ENCODE results near the gene TMPRSS3.

Gene TMPRSS3

DNA sequence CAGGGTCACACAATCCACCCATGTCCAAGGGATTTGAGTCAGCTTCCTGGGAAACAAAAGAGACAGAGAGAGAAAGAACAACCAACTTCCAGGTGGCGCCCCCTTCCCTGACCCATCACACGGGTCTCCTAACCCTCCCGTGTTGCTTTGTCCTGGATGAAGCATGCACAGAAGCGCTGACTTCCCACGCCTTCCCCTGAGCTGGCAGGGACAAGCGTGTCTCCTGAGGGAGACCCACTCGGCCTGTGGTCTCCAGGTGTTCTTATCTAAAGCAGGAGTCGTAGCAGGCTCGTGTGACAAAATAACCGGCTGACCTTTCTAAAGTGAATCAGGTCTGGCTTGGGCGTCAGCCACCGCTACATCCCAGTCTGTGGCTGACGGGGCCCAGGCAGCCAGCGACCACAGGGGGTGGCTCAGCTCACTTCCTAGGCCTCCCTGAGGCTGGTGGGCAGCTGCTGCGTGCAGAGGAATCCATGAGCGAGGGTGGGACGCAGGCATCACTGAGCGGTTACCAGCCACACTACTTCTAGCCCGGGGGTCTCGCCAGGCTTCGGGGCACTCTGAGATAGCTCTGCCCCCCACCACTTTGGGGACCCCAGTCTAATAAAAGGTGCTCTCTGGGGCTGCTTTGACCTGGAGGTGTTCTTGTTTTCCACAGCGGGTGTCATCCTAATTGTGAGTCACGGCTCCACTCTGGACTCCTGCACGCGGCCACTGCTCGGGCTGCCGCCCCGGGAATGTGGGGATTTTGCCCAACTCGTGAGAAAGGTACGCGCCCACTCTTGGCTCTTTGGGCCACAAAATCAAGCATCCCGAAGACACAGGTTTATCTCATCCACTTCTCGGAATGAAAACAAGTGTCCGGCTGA is 48.3 kb upstream of the TMPRSS3 start:
- CTCF ChIA-PET: interaction anchor here (1.1 kb wide), 1 partner anchor 134 kb away, joined by 3 read pairs; no protein-coding TSS in a partner anchor
- TF ChIP-seq ZIC2 (tag by site-specific recombination; IDR thresholded peaks at IDR 0.05) (peak; percentile 13; the same call in 1 of the 2 replicates), PRDM1 (tag by site-specific recombination; IDR thresholded peaks at IDR 0.05) (no peak), YY2 (tag by site-specific recombination; IDR thresholded peaks at IDR 0.05) (no peak), IKZF3 (tag by site-specific recombination; IDR thresholded peaks at IDR 0.05) (no peak)
- Histone ChIP-seq H3K27ac (ENCODE audit: extremely low read depth, low read depth, low read length) (no peak overlapping the region), H3K9me3 (ENCODE audit: control insufficient read depth, insufficient read depth, low read depth, low read length) (no peaks in the 10 kb centered on the region), H3K4me3 (ENCODE audit: low read depth, low read length) (no peak overlapping the region), H3K4me1 (ENCODE audit: control insufficient read depth, insufficient read depth, low read length) (no peaks in the 10 kb centered on the region), H3K36me3 (ENCODE audit: control insufficient read depth in 2 of 2, insufficient read depth in 1 of 2, low read length in 2 of 2) (no peaks in the 10 kb centered on the region)
- POLR2A ChIA-PET: no interaction called here

DNA sequence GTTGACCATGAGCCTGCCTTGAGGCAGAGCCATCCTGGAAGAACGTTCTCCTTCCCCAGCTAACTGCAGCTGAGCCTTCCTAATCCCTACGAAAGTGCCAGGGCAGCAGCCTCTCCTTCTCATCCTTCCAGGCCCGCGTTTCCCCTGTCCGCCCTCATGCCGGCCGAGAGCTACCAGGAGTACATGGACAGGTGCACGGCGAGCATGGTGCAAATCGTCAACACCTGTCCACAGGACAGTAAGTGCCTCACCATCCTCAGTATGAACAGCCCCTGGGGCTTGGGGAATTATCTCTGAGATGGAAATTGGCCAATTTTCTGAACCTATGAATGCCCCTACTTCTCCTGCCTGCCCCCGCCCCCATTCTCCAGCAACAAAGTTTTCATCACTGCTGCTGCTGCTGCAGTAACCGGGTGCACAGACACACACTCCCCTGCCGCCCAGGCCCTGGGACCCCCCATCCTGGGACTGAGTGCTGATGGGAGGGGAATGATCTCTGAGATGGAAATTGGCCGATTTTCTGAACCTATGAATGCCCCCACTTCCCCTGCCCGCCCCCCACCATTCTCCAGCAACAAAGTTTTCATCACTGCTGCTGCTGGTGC is 47.4 kb upstream of the TMPRSS3 start:
- TF ChIP-seq ZNF274 (IDR thresholded peaks at IDR 0.05; ENCODE audit: low read length) (no peak), ZNF274 (tag by site-specific recombination; IDR thresholded peaks at IDR 0.05; ENCODE audit: borderline replicate concordance) (no peak), ZNF596 (tag by site-specific recombination; IDR thresholded peaks at IDR 0.05) (no peak)
- Histone ChIP-seq H3K27ac (ENCODE audit: extremely low read depth, low read depth, low read length) (no peak overlapping the region), H3K36me3 (ENCODE audit: control insufficient read depth in 2 of 2, insufficient read depth in 1 of 2, low read length in 2 of 2) (no peaks in the 10 kb centered on the region), H3K9me3 (ENCODE audit: control insufficient read depth, insufficient read depth, low read depth, low read length) (no peaks in the 10 kb centered on the region), H3K4me1 (ENCODE audit: control insufficient read depth, insufficient read depth, low read length) (no peaks in the 10 kb centered on the region), H3K4me3 (ENCODE audit: low read depth, low read length) (no peak overlapping the region)
- ChIA-PET CTCF (interaction anchor here (0.6 kb wide), 1 partner anchor 36 kb away, joined by 3 read pairs; no protein-coding TSS in a partner anchor), POLR2A (no interaction called here)

DNA sequence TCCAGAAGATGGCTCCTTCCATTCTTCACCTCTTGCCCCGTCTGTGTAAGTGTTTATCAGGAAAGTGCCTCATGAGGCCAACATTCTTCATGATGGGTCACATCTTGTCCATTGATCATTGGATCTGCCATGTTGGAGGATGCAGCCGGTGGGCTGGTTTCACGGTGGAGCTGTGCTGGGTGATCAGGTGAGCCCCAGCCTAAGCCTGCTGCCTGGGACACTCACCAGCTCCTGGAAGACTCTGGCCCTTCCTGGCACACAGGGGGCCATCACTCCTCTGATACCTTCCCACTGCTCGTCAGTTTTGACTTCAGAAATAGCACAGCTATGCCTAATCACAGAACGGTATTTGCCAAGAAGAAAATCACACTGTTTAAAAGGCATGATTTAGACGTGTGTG is 46.1 kb upstream of the TMPRSS3 start:
- Histone ChIP-seq H3K9me3 (ENCODE audit: control insufficient read depth, insufficient read depth, low read depth, low read length) (no peaks in the 10 kb centered on the region), H3K27ac (ENCODE audit: extremely low read depth, low read depth, low read length) (no peak overlapping the region), H3K4me1 (ENCODE audit: control insufficient read depth, insufficient read depth, low read length) (no peaks in the 10 kb centered on the region), H3K4me3 (ENCODE audit: low read depth, low read length) (no peak overlapping the region), H3K36me3 (ENCODE audit: control insufficient read depth in 2 of 2, insufficient read depth in 1 of 2, low read length in 2 of 2) (no peaks in the 10 kb centered on the region)
- ChIA-PET POLR2A (no interaction called here), CTCF (interaction anchor here (1.4 kb wide), 1 partner anchor 8 kb away, joined by 4 read pairs; no protein-coding TSS in a partner anchor)
- TF ChIP-seq, protein P1, sequence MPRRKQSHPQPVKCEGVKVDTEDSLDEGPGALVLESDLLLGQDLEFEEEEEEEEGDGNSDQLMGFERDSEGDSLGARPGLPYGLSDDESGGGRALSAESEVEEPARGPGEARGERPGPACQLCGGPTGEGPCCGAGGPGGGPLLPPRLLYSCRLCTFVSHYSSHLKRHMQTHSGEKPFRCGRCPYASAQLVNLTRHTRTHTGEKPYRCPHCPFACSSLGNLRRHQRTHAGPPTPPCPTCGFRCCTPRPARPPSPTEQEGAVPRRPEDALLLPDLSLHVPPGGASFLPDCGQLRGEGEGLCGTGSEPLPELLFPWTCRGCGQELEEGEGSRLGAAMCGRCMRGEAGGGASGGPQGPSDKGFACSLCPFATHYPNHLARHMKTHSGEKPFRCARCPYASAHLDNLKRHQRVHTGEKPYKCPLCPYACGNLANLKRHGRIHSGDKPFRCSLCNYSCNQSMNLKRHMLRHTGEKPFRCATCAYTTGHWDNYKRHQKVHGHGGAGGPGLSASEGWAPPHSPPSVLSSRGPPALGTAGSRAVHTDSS (tag by site-specific recombination; IDR thresholded peaks at IDR 0.05): no peak

DNA sequence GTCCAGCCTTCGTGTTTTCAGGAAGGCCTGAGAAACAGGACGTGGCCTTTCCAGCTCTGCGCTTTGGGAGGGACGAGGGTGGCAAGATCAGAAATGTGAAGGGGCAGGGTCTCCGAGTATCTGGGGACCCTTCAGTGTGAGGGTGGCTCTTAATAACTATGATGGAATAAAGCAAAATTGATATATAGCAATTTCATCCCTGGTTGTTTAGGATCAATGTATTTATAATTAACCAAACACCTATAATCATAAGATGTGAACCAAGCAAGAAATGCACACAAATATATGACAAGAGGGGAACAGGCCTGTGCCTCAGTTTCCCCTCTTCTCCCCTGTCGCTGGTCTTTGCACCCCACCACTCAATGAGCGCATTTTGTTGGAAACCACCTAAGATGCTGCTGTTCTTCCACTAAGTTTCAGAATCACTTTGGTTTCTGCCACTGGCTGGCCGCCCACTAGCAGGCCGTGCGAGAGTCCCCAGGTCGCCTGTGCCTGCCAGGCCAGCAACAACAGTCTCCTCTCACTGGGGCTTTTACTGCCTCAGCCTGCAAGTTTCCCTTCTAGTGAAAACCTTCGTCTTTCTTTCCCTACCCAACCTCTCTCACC is 44.4 kb upstream of the TMPRSS3 start:
- TF ChIP-seq, protein P2, sequence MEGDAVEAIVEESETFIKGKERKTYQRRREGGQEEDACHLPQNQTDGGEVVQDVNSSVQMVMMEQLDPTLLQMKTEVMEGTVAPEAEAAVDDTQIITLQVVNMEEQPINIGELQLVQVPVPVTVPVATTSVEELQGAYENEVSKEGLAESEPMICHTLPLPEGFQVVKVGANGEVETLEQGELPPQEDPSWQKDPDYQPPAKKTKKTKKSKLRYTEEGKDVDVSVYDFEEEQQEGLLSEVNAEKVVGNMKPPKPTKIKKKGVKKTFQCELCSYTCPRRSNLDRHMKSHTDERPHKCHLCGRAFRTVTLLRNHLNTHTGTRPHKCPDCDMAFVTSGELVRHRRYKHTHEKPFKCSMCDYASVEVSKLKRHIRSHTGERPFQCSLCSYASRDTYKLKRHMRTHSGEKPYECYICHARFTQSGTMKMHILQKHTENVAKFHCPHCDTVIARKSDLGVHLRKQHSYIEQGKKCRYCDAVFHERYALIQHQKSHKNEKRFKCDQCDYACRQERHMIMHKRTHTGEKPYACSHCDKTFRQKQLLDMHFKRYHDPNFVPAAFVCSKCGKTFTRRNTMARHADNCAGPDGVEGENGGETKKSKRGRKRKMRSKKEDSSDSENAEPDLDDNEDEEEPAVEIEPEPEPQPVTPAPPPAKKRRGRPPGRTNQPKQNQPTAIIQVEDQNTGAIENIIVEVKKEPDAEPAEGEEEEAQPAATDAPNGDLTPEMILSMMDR (tag by site-specific recombination; IDR thresholded peaks at IDR 0.05): no peak
- TF ChIP-seq ZNF707 (tag by site-specific recombination; IDR thresholded peaks at IDR 0.05): no peak
- TF ChIP-seq, protein P3, sequence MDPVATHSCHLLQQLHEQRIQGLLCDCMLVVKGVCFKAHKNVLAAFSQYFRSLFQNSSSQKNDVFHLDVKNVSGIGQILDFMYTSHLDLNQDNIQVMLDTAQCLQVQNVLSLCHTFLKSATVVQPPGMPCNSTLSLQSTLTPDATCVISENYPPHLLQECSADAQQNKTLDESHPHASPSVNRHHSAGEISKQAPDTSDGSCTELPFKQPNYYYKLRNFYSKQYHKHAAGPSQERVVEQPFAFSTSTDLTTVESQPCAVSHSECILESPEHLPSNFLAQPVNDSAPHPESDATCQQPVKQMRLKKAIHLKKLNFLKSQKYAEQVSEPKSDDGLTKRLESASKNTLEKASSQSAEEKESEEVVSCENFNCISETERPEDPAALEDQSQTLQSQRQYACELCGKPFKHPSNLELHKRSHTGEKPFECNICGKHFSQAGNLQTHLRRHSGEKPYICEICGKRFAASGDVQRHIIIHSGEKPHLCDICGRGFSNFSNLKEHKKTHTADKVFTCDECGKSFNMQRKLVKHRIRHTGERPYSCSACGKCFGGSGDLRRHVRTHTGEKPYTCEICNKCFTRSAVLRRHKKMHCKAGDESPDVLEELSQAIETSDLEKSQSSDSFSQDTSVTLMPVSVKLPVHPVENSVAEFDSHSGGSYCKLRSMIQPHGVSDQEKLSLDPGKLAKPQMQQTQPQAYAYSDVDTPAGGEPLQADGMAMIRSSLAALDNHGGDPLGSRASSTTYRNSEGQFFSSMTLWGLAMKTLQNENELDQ (tag by site-specific recombination; IDR thresholded peaks at IDR 0.05; ENCODE audit: low read depth): no peak
- no peak for TF ChIP-seq TRIM28 (IDR thresholded peaks at IDR 0.05; ENCODE audit: borderline replicate concordance, low read length)
- TF ChIP-seq ZBTB1 (tag by site-specific recombination; IDR thresholded peaks at IDR 0.05): no peak
- TF ChIP-seq, protein P4, sequence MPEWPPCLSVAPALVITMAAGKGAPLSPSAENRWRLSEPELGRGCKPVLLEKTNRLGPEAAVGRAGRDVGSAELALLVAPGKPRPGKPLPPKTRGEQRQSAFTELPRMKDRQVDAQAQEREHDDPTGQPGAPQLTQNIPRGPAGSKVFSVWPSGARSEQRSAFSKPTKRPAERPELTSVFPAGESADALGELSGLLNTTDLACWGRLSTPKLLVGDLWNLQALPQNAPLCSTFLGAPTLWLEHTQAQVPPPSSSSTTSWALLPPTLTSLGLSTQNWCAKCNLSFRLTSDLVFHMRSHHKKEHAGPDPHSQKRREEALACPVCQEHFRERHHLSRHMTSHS (tag by site-specific recombination; IDR thresholded peaks at IDR 0.05): no peak
- TF ChIP-seq ZIC2 (tag by site-specific recombination; IDR thresholded peaks at IDR 0.05): no peak
- TF ChIP-seq ZNF112 (tag by site-specific recombination; IDR thresholded peaks at IDR 0.05): no peak
- TF ChIP-seq ZNF274 (IDR thresholded peaks at IDR 0.05; ENCODE audit: low read length): no peak
- TF ChIP-seq ZNF274 (tag by site-specific recombination; IDR thresholded peaks at IDR 0.05; ENCODE audit: borderline replicate concordance): no peak
- TF ChIP-seq, protein P5, sequence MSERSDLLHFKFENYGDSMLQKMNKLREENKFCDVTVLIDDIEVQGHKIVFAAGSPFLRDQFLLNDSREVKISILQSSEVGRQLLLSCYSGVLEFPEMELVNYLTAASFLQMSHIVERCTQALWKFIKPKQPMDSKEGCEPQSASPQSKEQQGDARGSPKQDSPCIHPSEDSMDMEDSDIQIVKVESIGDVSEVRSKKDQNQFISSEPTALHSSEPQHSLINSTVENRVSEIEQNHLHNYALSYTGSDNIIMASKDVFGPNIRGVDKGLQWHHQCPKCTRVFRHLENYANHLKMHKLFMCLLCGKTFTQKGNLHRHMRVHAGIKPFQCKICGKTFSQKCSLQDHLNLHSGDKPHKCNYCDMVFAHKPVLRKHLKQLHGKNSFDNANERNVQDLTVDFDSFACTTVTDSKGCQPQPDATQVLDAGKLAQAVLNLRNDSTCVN (tag by site-specific recombination; optimal IDR thresholded peaks at IDR 0.05): no peak
- no peaks in the 10 kb centered on the region for H3K9me3 ChIP-seq (ENCODE audit: control insufficient read depth, insufficient read depth, low read depth, low read length)
- H3K4me1 ChIP-seq (ENCODE audit: control insufficient read depth, insufficient read depth, low read length): no peaks in the 10 kb centered on the region
- H3K27ac ChIP-seq (ENCODE audit: extremely low read depth, low read depth, low read length): no peak overlapping the region
- no peak overlapping the region for H3K4me3 ChIP-seq (ENCODE audit: low read depth, low read length)
- POLR2A ChIA-PET: no interaction called here
- no peaks in the 10 kb centered on the region for H3K36me3 ChIP-seq (ENCODE audit: control insufficient read depth in 2 of 2, insufficient read depth in 1 of 2, low read length in 2 of 2)
- CTCF ChIA-PET: no interaction called here
